ENCODE data around the gene TNFRSF4.

Gene TNFRSF4

GRCh38 chr1:1245817-1246576 lies 32.0 kb upstream of the TNFRSF4 start:
- DNase-seq (ENCODE audit: extremely low spot score, insufficient read length, low read depth) (no peak), FAIRE-seq (no peak)

- FAIRE-seq (no peak), DNase-seq (ENCODE audit: extremely low spot score, insufficient read length, low read depth) (no peak)
These were observed 31.3 kb upstream of the TNFRSF4 start for GRCh38 chr1:1245178-1245816.

- no peak for DNase-seq (ENCODE audit: extremely low spot score, insufficient read length, low read depth)
- FAIRE-seq, result no peak
These were observed 30.3 kb upstream of the TNFRSF4 start for GRCh38 chr1:1244192-1244811.

GRCh38 chr1:1243807-1244191 lies 29.8 kb upstream of the TNFRSF4 start:
- DNase-seq (ENCODE audit: extremely low spot score, insufficient read length, low read depth) (no peak), FAIRE-seq (no peak)

GRCh38 chr1:1243266-1243660 lies 29.3 kb upstream of the TNFRSF4 start:
- DNase-seq (ENCODE audit: extremely low spot score, insufficient read length, low read depth) (no peak), FAIRE-seq (no peak)

GRCh38 chr1:1242461-1243265 lies 28.7 kb upstream of the TNFRSF4 start:
- FAIRE-seq (no peak), DNase-seq (ENCODE audit: extremely low spot score, insufficient read length, low read depth) (no peak)

- FAIRE-seq, result no peak
- no peak for DNase-seq (ENCODE audit: extremely low spot score, insufficient read length, low read depth)
These were observed 27.8 kb upstream of the TNFRSF4 start for GRCh38 chr1:1241588-1242219.

GRCh38 chr1:1240822-1241587 lies 27.1 kb upstream of the TNFRSF4 start:
- no peak for FAIRE-seq
- DNase-seq (ENCODE audit: extremely low spot score, insufficient read length, low read depth), result no peak

- FAIRE-seq, result no peak
- no peak for DNase-seq (ENCODE audit: extremely low spot score, insufficient read length, low read depth)
These were observed 26.4 kb upstream of the TNFRSF4 start for GRCh38 chr1:1240348-1240732.

GRCh38 chr1:1239614-1240347 lies 25.8 kb upstream of the TNFRSF4 start:
- FAIRE-seq (no peak), DNase-seq (ENCODE audit: extremely low spot score, insufficient read length, low read depth) (no peak)

GRCh38 chr1:1239227-1239613 lies 25.3 kb upstream of the TNFRSF4 start:
- FAIRE-seq (no peak), DNase-seq (ENCODE audit: extremely low spot score, insufficient read length, low read depth) (no peak)

GRCh38 chr1:1238702-1239178 lies 24.8 kb upstream of the TNFRSF4 start:
- DNase-seq (ENCODE audit: extremely low spot score, insufficient read length, low read depth) (no peak), FAIRE-seq (no peak)

- DNase-seq (ENCODE audit: extremely low spot score, insufficient read length, low read depth), result no peak
- FAIRE-seq, result no peak
These were observed 24.1 kb upstream of the TNFRSF4 start for GRCh38 chr1:1237874-1238701.

GRCh38 chr1:1236945-1237873 lies 23.3 kb upstream of the TNFRSF4 start:
- DNase-seq (ENCODE audit: extremely low spot score, insufficient read length, low read depth) (no peak), FAIRE-seq (no peak)

GRCh38 chr1:1236176-1236763 lies 22.3 kb upstream of the TNFRSF4 start:
- no peak for FAIRE-seq

GRCh38 chr1:1235016-1235744 lies 21.2 kb upstream of the TNFRSF4 start:
- FAIRE-seq, result no peak

More at GRCh38 chr1:1236176-1236763, 22.3 kb upstream of the TNFRSF4 start:
- DNase-seq (ENCODE audit: extremely low spot score, insufficient read length, low read depth), result no peak

More at GRCh38 chr1:1235016-1235744, 21.2 kb upstream of the TNFRSF4 start:
- no peak for DNase-seq (ENCODE audit: extremely low spot score, insufficient read length, low read depth)

All from GM18507 (cell line).